NCI-H2227 (cell line): ENCODE data around the gene ALS2.
"Not testable (repeated sequence)": the region's sequence is repeated elsewhere in the genome, so short reads cannot be mapped to it uniquely, and the experiment has no call there.

Experiments used
- DNase-seq: peaks from one replicate; lab custom pipeline; 2025; ENCODE audit not compliant: unreplicated experiment; lab: John Stamatoyannopoulos, UW

Gene ALS2

DNA sequence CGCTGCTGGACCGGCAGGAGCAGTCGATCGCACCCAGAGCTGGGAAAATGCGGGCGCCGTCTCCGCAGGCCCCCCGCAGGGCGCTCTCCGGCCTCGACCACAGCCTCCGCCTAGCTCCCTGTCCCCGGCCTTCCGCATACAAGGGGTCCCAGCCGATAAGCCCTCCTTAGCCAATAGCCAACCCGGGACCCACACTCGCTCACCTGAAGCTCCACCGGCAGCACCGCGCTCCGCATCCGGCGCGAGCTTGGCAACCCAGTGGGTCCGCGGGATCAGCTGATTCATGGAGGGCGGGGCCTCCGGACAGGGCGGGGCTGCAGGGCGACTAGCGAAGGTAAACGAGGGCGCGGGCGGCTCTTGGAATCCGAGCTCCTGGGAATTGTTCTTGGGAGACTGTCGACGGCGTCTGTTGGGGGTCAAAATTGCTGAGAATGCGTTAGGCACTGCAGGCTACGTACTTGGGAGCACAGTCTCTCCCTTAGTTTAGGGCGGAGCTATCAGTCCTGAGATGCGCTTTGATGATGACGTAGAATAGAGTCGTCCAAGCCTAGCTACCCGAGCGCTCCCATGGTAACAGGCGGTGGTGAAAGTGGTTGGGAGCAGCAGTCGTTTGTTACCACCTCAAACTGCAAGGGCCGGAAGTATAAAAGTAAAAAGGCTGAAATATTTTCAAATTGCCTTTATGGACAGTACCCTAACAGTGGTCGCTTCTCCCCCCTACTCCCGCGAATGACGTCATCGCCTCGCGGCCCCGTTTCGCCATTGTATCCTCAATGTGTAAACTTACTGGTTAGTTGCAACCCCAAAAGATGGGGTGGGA, at the start of gene ALS2:
Gene ALS2, minus strand, starts transcription at position 260 of the 820 bp plus-strand sequence. CDS start 12,048 bp downstream, outside the sequence.
- DNase-seq: peak; percentile 99

DNA sequence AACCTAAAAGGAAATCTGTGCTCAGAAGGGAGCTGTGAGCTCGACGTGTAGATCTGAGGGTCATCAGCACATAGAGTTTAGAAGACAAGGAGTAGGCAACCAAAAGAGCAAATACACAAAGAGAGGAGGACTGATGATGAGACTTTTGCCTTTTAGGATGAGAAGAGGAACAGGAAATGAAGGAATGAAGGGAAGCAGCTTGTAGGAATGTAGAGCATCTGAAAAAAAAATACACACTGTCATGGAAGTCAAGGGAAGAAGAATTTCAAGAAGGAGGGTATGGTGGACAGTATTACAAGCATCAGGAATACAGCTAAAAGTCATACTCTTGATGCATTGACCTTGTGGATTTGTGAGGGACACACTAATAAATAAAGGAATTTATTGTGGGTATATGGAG, 47.5 kb upstream of the ALS2 start:
- no peak for DNase-seq

DNA sequence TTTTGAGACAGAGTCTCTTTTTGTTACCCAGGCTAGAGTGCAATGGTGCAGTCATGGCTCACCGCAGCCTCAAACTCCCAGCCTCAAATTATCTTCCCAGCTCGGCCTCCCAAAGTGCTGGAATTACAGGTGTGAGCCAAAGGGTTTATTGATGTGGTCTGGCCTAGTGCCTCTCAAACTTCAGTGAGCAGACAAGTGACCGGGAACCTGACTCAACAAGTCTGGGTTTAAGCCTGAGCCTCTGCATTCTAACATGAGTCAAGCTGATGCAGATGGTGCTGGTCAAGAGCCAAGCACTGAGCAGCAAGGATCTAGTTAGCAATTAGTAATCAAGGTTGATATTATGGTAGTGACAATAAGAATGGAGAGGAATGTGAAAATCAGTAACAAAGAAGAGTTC, 46.9 kb upstream of the ALS2 start:
- DNase-seq: no peak

DNA sequence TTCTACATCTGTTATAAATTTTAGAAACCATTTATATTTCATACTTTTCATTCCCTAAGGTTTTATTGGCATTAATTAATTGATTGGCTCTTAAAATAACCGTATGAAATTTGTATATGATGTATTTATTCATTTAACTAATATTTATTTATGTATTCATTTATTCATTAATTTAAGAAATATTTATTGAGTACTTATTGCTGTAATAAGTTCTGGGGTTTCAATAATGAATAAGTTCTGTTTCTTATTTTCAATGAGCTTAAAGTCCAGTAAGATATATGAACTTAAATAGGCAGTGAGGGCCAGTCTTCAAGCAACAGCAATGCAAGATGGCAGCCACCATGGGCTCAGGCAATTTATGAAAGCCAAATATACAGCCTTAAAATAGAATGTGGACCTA, 43.5 kb upstream of the ALS2 start:
- DNase-seq: no peak

DNA sequence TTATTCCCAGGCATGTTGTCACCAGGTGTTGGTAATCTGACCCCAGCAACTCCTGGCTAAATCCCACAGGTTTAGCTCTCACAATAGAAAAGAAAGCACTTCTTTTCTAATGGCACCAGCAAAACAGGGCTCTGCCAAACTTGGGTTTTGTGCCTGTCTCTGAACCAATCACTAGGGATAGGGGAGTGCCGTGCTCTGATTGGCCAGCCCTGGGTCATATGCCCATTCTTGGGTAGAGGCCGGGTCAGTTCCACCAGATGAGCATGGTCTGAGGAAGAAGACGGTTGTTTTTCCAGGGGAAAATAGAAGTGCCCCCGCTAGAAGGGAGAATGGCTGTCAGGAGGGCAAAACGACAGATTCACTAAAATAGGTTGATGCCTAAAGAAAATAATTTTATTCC, 40.3 kb upstream of the ALS2 start:
- no peak for DNase-seq

DNA sequence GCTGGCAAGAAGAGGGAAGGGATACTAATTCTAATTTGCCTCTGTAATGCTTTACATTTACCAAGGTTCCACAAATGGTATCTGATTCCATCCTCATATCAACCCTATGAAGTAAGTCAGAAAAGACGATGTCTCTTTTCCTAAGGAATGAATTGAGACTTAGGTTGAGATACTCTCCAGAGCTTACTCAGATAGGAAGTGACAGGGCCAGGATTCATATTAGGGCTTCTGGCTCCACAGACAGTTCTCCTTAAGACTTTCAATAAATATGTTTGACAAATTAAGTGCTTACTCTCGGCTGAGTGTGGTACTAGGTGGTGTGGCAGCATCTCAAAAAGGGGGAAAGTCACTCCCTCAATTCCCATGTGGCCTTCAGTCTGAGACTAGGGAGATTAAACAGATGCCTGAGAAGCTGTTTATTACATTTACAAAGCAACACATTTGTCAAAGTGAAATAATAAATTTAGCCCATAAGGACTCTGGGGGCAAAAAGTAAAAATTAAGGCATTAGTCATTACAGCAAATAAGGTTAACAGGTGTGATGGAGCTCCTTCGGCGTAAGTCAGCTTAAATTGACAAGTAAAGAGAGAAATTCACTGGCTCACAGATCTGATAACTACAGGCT, 39.8 kb upstream of the ALS2 start:
- no peak for DNase-seq

DNA sequence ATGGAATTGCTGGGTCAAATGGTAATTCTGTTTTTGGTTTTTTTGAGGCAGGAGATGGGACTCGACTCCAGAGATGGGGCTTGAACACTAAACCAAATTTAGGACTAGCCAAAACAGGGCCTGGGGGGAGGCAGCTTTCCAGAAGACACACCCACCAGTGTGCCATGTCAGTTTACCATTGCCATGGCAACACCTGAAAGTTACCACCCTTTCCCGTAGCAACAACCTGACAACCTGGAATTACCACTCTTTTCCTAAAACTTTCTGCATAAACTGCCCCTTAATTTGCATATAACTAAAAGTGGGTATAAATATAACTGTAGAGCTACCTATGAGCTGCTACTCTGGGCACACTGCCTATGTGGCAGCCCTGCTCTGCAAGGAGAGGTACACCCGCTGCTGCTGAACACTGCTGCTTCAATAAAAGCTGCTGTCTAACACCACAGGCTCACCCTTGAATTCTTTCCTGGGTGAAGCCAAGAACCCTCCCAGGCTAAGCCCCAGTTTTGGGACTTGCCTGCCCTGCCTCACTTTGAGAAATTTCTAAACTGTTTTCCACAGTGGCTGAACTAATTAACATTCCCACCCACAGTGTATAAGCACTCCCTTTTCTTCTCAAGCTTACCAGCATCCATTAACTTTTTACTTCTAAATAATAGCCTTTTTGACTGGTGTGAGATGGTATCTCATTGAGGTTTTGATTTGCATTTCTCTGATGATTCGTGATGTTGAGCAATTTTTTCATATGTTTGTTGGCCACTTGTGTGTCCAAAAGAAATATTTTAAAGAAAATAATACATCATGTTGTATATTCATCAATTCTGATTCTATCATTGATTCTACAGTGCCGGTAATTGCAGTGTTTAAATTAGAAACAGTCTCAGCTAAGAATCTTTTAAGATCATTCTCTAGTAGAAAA, 36.2 kb upstream of the ALS2 start:
- DNase-seq: no peak

DNA sequence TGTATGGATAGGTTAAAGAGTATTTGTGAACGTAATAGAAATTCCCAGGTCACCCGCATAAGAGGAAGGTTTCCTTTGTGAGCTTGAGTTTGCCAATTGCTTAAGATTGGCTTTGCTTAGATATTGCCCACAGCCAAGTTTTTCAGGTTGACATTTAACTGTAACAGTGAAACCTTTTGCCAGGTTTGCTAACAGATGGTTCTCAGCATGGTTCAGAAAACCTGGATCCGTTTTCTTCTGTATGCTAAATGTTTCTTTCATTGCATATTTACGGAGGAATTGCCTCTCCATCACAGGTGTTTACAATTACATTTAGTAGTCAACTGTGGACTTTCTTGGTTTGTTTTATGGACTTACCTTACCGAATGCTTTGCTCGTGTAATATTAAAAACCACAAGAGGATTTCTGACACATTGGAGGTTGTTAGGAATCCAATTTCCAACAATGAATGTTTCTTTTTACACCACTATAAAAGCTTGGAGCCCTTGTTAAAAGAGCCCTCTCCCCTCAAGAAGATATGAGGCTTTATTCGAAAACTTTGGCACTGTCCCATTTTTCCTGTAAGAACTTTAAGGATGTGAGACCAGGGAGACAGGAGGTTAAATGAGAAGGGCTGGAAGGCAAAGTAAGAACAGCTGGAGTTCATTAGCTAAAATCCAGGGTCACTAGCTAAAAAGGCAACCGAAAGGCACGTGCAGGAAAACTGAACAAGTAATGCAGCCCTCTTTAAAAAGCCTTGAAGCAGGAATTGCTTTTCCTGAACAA, 33.4 kb upstream of the ALS2 start:
- DNase-seq: no peak

DNA sequence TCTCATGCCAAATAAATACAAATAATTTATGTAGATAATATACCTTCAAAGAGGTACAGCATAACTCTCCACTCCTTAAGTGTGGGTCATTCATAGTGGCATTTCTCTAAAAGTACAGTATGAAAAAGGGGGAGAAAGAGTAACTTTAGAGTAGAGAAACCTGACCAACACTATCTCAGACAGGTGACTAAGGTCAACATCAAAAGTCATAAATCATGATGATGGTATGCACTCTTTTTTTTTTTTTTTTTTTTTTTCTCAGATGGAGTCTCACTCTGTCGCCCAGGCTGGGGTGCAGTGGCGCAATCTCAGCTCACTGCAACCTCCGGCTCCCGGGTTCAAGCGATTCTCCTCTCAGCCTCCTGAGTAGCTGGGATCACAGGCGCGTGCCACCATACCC, 29.9 kb upstream of the ALS2 start:
- DNase-seq: not testable (repeated sequence)

DNA sequence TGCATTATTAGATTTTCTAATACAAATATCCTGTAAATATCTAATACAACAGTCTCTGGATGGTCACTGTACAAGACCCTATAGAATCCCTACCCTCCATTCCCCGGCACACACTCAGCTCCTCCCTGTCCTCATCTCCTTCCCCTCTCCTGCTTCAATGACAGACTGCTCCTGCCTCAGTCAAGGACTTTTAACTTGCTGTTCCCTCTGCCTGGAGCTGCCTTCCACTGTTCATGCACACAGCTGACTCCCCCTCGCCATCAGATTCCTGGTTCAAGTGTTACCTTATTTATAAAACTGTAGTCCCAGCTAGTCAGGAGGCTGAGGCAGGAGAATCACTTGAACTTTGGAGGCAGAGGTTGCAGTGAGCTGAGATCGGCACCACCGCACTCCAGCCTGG, 28.9 kb upstream of the ALS2 start:
- no peak for DNase-seq

DNA sequence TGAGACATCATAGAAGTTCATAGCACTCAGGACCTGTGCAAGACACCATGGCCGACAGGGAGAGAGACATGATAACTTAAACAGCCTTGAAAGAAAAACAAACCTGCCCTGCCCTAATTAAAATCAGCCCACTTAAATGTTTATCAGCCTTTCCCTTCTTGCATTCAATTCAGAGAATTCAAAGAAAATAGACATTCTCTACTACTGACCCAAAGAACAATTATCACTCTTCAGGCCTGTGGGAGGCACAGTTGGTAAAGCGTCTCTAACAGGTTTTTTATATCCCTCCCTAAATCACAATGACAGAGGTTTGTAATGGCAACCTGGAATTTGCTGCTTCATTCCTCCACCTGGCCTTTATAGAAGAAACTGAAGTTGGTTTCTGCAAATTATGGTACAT, 27.3 kb upstream of the ALS2 start:
- DNase-seq: no peak

DNA sequence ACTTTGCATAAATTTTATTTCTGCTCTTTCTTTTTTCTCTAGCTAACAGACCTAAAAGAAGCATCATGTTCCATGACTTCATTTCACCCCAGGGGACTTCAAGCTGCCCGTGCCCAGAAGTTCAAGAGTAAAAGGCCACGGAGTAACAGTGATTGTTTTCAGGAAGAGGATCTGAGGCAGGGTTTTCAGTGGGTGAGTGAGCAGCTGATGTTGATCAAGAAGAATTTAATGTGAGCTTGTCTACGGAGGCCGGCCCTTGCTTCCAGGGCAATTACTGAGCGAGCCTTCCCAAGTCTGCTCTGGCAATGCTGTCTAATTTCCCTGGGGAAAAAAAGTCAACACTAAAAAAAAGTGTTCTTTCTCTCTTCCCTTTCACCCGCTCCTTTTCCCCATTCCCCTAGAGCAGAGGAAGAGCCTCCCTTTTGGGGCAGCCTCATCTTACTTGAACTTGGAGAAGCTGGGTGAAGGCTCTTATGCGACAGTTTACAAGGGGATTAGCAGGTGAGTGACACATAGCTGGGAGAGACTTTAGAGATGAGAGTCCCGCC, 26.8 kb upstream of the ALS2 start:
- DNase-seq: peak; percentile 33

DNA sequence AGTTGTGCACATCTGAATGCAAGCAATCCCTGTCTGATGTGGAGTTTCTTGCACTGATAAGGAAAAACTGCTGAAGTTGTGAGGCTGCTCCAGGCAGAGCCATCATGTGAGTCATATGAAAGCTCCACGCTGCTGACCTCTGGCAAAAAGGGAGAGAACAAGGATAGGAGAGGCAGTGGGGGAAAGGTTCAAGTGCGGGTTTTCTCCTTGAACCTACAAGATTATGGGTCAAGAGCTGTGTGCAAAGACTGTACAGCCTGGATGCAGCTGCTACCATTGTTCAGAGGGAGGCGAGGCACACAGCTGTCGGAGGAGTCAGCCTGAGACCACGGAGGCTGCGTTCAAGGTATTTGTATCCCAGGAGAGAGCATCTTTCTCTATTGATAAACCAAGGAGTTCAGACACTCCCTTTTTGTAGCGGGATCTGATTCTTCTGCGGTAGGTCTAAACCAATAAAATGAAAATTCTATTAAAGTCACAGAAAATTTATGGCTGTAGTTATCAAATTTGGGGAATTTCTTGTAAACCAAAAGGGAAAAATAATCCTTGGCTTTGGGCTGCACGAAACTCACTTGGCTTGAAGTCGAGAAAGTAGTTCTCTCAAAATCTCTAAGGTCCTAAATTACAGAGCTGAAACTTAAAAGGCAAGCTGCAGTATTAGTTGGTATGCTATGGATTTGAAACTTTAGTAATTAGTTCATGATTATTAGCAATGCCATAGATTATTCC, 25.9 kb upstream of the ALS2 start, which contains the start of gene CDK15:
Gene CDK15, plus strand, starts transcription at position 96 of the 729 bp plus-strand sequence. Its CDS starts 128 bp downstream, at position 224.
- peak; percentile 29 for DNase-seq

DNA sequence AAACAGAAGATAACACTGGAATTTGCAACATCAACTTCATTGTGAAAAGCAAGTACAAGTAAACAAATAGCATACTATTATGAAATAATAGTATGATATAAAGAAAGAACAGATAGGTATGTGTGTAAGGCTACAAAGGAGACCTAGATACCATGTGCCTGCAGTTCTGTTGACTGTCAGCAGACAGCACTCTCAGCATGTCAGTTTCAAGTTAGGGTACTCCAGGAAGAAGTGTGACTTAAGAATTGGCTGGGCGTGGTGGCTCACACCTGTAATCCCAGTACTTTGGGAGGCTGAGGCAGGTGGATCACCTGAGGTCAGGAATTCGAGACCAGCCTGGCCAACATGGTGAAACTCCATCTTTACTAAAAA, 18.2 kb upstream of the ALS2 start:
- DNase-seq: not testable (repeated sequence)

DNA sequence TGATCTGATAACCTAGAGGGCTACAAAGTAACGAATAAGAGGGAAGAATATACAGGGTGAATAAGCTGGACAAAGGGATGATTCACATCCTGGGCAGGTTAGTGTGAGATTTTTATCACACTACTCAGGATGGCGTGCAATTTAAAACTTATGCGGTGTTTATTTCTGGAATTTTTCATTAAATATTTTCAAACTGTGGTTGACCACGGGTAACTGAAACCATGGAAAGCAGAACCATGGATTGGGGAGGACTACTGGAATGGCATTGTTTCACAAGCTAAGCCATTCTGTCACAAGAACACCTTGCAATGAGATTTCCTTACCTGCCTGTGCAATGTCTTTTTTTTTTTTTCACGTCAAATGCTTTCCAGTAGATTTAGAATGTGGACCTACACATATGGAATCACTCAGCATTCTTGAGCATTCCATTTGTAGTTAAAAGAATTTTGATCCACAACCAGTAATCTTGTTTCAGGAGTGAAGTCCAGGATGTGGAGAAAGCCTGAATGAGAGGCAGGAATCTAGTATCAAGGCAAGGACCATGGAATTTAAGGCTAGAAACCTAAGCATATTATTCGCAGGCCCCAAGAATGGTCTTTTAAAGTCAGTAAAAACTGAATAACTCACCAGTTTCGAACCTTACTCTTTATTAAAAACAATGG, 17.6 kb upstream of the ALS2 start:
- no peak for DNase-seq

DNA sequence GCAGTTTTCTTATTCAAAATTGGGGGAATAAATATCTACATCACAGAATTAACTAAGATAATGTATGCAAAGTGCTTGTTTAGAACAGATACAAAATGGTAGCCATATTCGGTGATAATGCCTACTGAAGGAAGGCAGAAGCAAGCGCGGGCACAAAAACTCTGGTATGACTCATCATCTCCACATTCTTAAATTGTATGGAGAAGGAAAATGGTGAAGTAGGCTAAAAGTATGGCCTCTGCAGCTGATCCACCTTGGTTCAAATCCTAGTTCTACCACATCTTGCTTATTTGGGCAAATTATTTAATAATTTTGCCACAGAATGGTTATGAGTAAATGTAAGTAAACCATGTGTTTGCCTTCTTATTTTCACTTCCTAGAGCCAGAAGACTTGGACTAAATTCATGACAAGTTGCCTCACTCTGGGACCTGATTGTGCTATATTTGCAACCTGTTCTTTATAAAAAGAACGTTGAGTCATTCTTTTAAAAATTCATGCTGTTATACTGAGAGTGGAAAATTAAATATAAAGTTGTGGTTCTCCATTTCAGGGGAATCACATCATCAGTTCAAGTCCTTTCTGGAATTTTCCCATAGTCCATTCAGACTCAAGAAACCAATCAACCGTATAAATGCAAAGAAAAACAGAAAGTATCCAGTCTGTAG, 16.6 kb upstream of the ALS2 start:
- DNase-seq: no peak

DNA sequence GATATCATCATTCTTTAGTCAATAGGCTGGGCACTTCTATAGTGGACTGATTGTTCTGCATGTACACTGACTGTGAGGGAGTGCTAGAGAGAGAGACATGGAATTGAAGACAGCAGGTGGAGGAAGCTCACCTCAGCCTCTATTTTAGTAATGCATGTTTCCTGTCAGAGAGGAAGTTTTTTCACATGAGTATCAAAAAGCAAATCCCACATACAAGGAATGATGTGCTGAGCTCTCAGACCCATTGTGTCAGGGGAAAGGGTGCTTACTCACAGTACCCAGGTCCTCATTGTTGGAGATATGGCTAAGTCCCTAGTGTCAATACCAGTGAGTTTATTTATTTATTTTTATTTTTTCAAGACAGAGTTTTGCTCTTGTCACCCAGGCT, 15.7 kb upstream of the ALS2 start:
- no peak for DNase-seq

DNA sequence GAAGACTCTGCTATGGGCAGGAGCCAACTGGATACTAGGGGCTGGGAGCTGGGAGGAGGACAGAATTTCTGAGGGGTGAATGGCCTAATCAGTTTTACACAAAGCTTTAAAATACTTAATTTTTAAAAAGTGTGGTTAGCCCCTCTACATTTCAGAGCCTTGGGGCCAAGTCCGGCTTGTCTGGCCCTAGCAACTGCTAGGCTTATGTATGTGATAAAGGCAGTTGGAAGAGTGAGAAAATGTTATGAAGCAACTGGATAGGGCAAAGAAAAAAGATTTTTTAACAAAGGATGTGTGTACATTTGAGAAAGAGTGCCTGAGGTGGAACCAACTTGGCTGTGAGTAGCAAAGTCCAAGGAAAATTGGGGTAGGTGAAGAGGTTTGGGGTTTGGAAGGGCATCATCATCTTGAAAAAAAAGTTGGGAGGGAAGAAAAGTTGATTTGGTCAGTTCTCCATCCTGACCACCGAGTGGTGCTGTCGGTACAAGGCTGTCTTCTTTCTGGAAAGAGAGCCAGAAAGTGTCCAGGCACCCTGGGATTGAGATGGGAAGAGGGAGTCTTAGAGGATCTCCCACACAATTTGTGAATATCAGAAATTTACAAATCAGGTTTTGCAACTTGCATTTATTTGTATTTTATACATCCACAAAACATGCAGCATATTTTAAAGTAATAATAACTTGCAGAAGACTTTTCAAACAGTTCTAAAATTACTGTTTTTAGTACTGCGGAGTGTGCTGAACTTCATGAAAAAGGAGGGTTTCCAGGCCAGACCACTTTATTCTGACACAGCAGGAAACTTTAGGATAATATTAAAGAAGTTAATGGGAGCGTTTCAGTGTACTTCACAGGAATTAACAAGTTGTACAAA, 15.1 kb upstream of the ALS2 start:
- peak; percentile 50 for DNase-seq
